DMS114 treated with DMSO at 0.1 percent for 48 hours (cell line): ENCODE measurements around the gene CCZ1.
"Not testable (repeated sequence)": the region's sequence is repeated elsewhere in the genome, so short reads cannot be mapped to it uniquely, and the experiment has no call there.

Experiments used
- DNase-seq: peaks from one replicate; lab custom pipeline; 2025; ENCODE audit not compliant: unreplicated experiment; lab: John Stamatoyannopoulos, UW

CCZ1 gene

GRCh38 chr7:5898480-5899224, at the start of gene CCZ1:
CCZ1 (plus strand) TSS chr7:5898733; CDS start chr7:5898800, 67 bp downstream.
- DNase-seq: peak; percentile 44

GRCh38 chr7:5850944-5851343, 47.6 kb upstream of the CCZ1 start:
- DNase-seq: no peak

GRCh38 chr7:5854738-5855137, 43.8 kb upstream of the CCZ1 start:
- DNase-seq: no peak

- DNase-seq: not testable (repeated sequence)
Measured at GRCh38 chr7:5857041-5857575, 41.4 kb upstream of the CCZ1 start.

GRCh38 chr7:5858494-5858893, 40.0 kb upstream of the CCZ1 start:
- DNase-seq: not testable (repeated sequence)

GRCh38 chr7:5861281-5861680, 37.3 kb upstream of the CCZ1 start:
- not testable (repeated sequence) for DNase-seq

GRCh38 chr7:5862753-5863366, 35.7 kb upstream of the CCZ1 start:
- DNase-seq: not testable (repeated sequence)

GRCh38 chr7:5865279-5865931, 33.1 kb upstream of the CCZ1 start:
- DNase-seq: not testable (repeated sequence)

- no peak for DNase-seq
Measured at GRCh38 chr7:5867060-5867459, 31.5 kb upstream of the CCZ1 start.

GRCh38 chr7:5868928-5869341, 29.6 kb upstream of the CCZ1 start:
- not testable (repeated sequence) for DNase-seq

- DNase-seq: no peak
Measured at GRCh38 chr7:5869691-5870090, 28.8 kb upstream of the CCZ1 start.

GRCh38 chr7:5870311-5870710, 28.2 kb upstream of the CCZ1 start:
- DNase-seq: no peak

- no peak for DNase-seq
Measured at GRCh38 chr7:5872326-5872725, 26.2 kb upstream of the CCZ1 start.

- DNase-seq: not testable (repeated sequence)
Measured at GRCh38 chr7:5879591-5879990, 18.9 kb upstream of the CCZ1 start.

- DNase-seq: not testable (repeated sequence)
Measured at GRCh38 chr7:5880106-5880505, 18.4 kb upstream of the CCZ1 start.

GRCh38 chr7:5884431-5884830, 14.1 kb upstream of the CCZ1 start:
- DNase-seq: not testable (repeated sequence)

GRCh38 chr7:5888021-5888420, 10.5 kb upstream of the CCZ1 start:
- not testable (repeated sequence) for DNase-seq

- not testable (repeated sequence) for DNase-seq
Measured at GRCh38 chr7:5890244-5890643, 8.3 kb upstream of the CCZ1 start.

GRCh38 chr7:5892498-5892897, 6.0 kb upstream of the CCZ1 start:
- DNase-seq: no peak

- DNase-seq: not testable (repeated sequence)
Measured at GRCh38 chr7:5897369-5897919, 1.1 kb upstream of the CCZ1 start.

GRCh38 chr7:5903002-5903401, 4.5 kb downstream of the CCZ1 start:
- not testable (repeated sequence) for DNase-seq
